GM18508 (cell line): ENCODE measurements around the gene FEV.

ENCODE experiments used
- ATAC-seq: cut with Tn5 transposase; IDR thresholded peaks from one replicate; pipeline ENCODE4 v1.9.1; 2021; ENCODE audit warnings: moderate number of reproducible peaks; ENCODE audit not compliant: insufficient read depth, unreplicated experiment

The FEV gene

GRCh38 chr2:218995561-218995960, 10.6 kb upstream of the FEV start:
- no peak for ATAC-seq

GRCh38 chr2:218993345-218994315, 8.6 kb upstream of the FEV start, which contains the start of gene CRYBA2:
TSS of gene CRYBA2 (minus strand) at chr2:218993422. CDS start at chr2:218993176, 246 bp downstream.
- no peak for ATAC-seq

GRCh38 chr2:218992703-218993344, 7.8 kb upstream of the FEV start:
- ATAC-seq = no peak

GRCh38 chr2:218992196-218992595, 7.2 kb upstream of the FEV start:
- no peak for ATAC-seq

- ATAC-seq = no peak
These were observed 6.7 kb upstream of the FEV start for GRCh38 chr2:218991674-218992168.

- no peak for ATAC-seq
These were observed 5.6 kb upstream of the FEV start for GRCh38 chr2:218990612-218991011.

- ATAC-seq = no peak
These were observed 5.1 kb upstream of the FEV start for GRCh38 chr2:218990052-218990451.

DNA sequence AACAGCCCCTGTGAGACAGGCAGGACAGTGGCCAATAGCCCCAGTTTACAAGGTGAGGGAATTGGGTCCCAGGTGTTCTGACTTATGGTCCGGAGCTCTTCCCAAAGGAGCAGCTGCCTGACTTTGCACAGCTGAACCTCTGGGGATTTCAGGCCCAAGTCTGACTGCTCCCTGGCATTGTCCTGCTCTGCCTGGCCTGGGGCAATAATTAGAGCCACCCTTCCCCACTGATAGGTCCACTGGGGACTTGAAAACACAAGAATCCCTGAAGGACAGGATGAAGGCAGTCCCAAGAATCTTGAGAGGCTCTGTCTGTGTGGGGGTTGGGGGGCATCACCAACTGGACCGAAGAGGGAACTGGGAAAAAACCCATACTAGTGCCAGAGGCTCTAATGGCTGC, 3.7 kb upstream of the FEV start:
- no peak for ATAC-seq

DNA sequence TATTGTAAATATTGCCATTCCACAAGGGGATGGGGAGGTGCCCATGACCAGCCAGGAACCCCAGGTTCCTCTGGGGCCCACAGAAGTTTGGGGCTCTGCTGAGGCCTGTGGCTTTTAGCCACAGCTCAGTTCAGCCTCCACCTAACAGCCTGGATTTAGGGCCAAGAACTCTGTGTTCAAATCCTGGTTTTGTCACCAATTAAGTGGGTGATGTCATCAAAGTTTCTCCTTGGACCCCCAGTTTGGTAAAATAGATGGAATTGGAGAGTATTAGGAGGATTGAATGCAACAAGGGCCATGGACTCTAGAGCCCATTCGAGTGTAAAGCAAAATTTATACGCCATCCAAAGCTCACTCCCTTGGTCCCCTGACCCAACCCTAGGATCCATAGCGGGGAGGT, 3.2 kb upstream of the FEV start:
- no peak for ATAC-seq

GRCh38 chr2:218986148-218986761, 1.3 kb upstream of the FEV start:
- ATAC-seq = no peak

DNA sequence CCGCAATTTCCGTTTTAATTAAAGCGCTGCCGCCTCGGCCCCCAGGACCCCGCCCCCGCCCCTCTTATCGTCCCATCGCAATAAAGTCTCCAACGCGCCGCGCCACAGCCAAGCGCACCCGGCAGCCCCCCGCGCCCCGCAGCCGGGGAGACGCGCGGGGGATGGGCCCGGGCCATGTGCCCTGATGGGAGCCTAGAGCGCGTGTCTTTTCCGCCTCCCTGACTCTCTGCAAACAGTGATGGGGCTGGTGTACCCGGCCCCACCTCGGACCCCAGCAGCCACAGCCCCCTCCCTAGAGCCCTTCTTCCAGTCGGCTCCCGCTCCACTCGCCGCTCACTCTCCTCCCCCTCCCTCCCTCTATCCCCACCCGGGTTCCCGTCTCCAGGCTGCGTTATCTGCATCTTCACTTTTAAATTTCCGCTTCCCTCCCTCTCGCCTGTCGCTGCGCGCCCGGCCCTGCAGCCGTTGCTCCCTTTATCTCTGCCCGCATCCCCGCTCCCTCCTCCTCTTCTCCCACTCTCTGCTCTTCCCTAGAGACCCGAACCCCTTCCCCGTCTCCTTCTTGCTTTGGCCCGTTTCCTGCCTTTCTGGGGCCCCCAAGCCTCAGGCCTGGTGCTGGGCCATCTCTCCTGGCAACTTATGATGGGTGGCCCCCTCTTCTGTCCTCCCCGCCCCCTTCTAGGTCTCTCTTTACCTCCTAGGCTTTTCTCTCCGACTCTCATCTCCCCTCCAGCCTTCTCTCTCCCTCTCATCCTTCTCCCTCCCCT, 524 bp upstream of the FEV start:
- ATAC-seq = no peak

GRCh38 chr2:218984239-218985020, 554 bp downstream of the FEV start:
- no peak for ATAC-seq

GRCh38 chr2:218983934-218984238, 1.1 kb downstream of the FEV start:
- ATAC-seq = no peak

GRCh38 chr2:218983263-218983933, 1.6 kb downstream of the FEV start:
- ATAC-seq = no peak

DNA sequence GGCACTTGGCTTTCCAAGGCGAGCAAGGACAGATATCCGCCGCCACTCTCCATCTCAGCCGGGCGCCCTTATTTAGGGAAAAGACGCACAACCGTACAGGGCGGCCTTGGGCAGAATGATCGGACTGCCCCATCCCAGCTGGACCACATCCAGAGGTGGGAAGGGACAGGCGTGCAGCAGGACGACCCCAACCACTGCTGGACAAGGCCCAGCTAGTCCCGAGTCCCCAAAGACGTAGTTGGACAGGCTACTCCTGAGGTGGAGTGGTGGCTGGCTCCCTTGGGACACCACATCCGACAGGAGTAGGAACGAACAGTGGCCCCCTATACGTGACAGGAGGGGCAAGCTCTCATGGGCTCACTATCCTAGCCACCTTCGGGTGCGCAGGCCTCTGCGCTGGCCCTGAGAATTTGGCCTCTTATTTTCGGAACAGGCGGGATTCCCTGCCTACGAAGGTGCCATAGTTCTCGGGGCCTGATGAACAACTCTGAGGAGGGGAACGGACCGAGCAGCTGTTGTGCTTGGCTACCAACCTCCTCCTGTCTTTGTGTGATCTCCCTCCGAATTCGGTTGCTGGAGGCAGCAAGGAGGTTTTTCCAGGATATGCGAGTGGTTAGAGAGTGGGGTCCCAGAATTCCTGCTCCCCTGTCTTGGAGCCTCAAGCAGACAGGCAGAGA, 2.3 kb downstream of the FEV start:
- no peak for ATAC-seq

- no peak for ATAC-seq
These were observed 3.0 kb downstream of the FEV start for GRCh38 chr2:218981881-218982585.

- no peak for ATAC-seq
These were observed 3.5 kb downstream of the FEV start for GRCh38 chr2:218981390-218981880.
